ENCODE results near the gene ASB18.

GRCh38 chr2:236219411-236219810 is 44.8 kb downstream of the ASB18 start:
- TF ChIP-seq, protein P1, sequence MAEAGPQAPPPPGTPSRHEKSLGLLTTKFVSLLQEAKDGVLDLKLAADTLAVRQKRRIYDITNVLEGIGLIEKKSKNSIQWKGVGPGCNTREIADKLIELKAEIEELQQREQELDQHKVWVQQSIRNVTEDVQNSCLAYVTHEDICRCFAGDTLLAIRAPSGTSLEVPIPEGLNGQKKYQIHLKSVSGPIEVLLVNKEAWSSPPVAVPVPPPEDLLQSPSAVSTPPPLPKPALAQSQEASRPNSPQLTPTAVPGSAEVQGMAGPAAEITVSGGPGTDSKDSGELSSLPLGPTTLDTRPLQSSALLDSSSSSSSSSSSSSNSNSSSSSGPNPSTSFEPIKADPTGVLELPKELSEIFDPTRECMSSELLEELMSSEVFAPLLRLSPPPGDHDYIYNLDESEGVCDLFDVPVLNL (IDR thresholded peaks at IDR 0.05; ENCODE audit: low read depth, low read length) = no peak
- TF ChIP-seq KDM1A (IDR thresholded peaks at IDR 0.05; ENCODE audit: borderline replicate concordance) (no peak), CTCF (IDR thresholded peaks at IDR 0.05 in 2 of 3, conservative IDR thresholded peaks at IDR 0.05 in 1 of 3; ENCODE audit: control insufficient read depth in 2 of 3, extremely low read depth in 1 of 3, insufficient read depth in 1 of 3, low read depth in 3 of 3, low read length in 3 of 3) (no peak), IRF4 (IDR thresholded peaks at IDR 0.05; ENCODE audit: low read depth, low read length) (no peak), RUNX3 (IDR thresholded peaks at IDR 0.05; ENCODE audit: low read length) (no peak), GABPA (IDR thresholded peaks at IDR 0.05; ENCODE audit: low read depth) (no peak), EZH2 (IDR thresholded peaks at IDR 0.05; ENCODE audit: borderline replicate concordance, control insufficient read depth, low read depth, low read length) (no peak), SUPT20H (IDR thresholded peaks at IDR 0.05; ENCODE audit: borderline replicate concordance, control insufficient read depth, low read depth, low read length) (no peak), SMC3 (IDR thresholded peaks at IDR 0.05; ENCODE audit: borderline replicate concordance, low read length) (no peak)

Measured in GM12878 (cell line).